Karpas-422 (cell line): ENCODE results near the gene LSP1. TPM values are rescaled to one million over a fixed set of nuclear protein-coding genes. Genes with fewer than 3 reads are reported as not detected.

ENCODE experiments used
- DNase-seq: peaks from one replicate; pipeline ENCODE4 v3.0.0-alpha.2; 2015
- H2AFZ ChIP-seq: fragments of 200-600 bp; sonication (generic); 2 replicates; pipeline ENCODE4 v1.6.1; 2014; ENCODE audit warnings: antibody characterized with exemption, low read length, mixed read lengths
- H3K27ac ChIP-seq: fragments of 200-600 bp; sonication (generic); 2 replicates; pipeline ENCODE4 v1.5.1; 2014; ENCODE audit warnings: mild to moderate bottlenecking, low read length, moderate library complexity
- H3K27me3 ChIP-seq: fragments of 200-600 bp; sonication (generic); 2 replicates; pipeline ENCODE4 v1.6.1; 2014; ENCODE audit warnings: low read length, mixed read lengths
- H3K36me3 ChIP-seq: fragments of 200-600 bp; sonication (generic); 2 replicates; pipeline ENCODE4 v1.6.1; 2014; ENCODE audit warnings: low read length, mixed read lengths; ENCODE audit not compliant: insufficient read depth
- H3K4me1 ChIP-seq: fragments of 200-600 bp; sonication (generic); 2 replicates; pipeline ENCODE4 v1.6.1; 2014; ENCODE audit warnings: mild to moderate bottlenecking, low read length, mixed read lengths
- H3K4me2 ChIP-seq: fragments of 200-600 bp; sonication (generic); 2 replicates; pipeline ENCODE4 v1.6.1; 2014; ENCODE audit warnings: low read length, low read depth, mild to moderate bottlenecking; ENCODE audit not compliant: poor library complexity, severe bottlenecking
- H3K4me3 ChIP-seq: fragments of 200-600 bp; sonication (generic); 2 replicates; pipeline ENCODE4 v1.5.1; 2014; ENCODE audit warnings: mild to moderate bottlenecking, antibody characterized with exemption, low read length, mixed read lengths
- H3K79me2 ChIP-seq: fragments of 200-600 bp; sonication (generic); 2 replicates; pipeline ENCODE4 v1.6.1; 2014; ENCODE audit warnings: mild to moderate bottlenecking, low read length, mixed read lengths
- H3K9ac ChIP-seq: fragments of 200-600 bp; sonication (generic); 2 replicates; pipeline ENCODE4 v1.6.0; 2014; ENCODE audit warnings: low read length
- H3K9me2 ChIP-seq: fragments of 200-600 bp; sonication (generic), shearing (Covaris generic); replicated peaks from 2 replicates; pipeline ENCODE4 v1.6.0; 2014; ENCODE audit warnings: mild to moderate bottlenecking, low read length, moderate library complexity; ENCODE audit not compliant: insufficient read depth
- H3K9me3 ChIP-seq: fragments of 300-700, 200-600 bp; sonication (generic); 2 replicates; pipeline ENCODE4 v1.6.1; 2014; ENCODE audit warnings: low read length, mixed read lengths
- H4K20me1 ChIP-seq: fragments of 200-600 bp; sonication (generic); 2 replicates; pipeline ENCODE4 v1.6.1; 2014; ENCODE audit warnings: mild to moderate bottlenecking, antibody characterized with exemption, low read length, low read depth; ENCODE audit not compliant: insufficient read depth
- total RNA-seq: library from RNA; depleted of rRNA; stranded (reverse); fragments of >200 nt; shearing (Covaris generic); gene quantifications from 2 replicates; pipeline ENCODE4 v1.2.3, GENCODE V29; 2014; ENCODE audit warnings: low replicate concordance

LSP1 gene
- total RNA-seq, 1 experiment from 2014 or later, result 46.9 TPM

- no peaks in the 10 kb centered on the region for H3K79me2 ChIP-seq
- H3K4me2 ChIP-seq, result no peak overlapping the region
- no peak for DNase-seq
Observed at GRCh38 chr11:1859004-1859403, 6.1 kb downstream of the LSP1 start.

GRCh38 chr11:1860108-1860507, 7.2 kb downstream of the LSP1 start:
- Histone ChIP-seq H3K27ac (no peak overlapping the region), H3K9me2 (no peaks in the 10 kb centered on the region; the same call in 1 of the 2 replicates), H3K79me2 (no peaks in the 10 kb centered on the region), H3K4me2 (no peak overlapping the region), H3K4me3 (no peak overlapping the region), H3K9ac (no peak overlapping the region), H3K9me3 (no peaks in the 10 kb centered on the region), H3K4me1 (peaks cover 7% of the 10 kb centered on the region), H4K20me1 (peaks cover 50% of the 10 kb centered on the region), H3K36me3 (no peaks in the 10 kb centered on the region), H2AFZ (no peak overlapping the region), H3K27me3 (no peaks in the 10 kb centered on the region)
- DNase-seq, result no peak

More at GRCh38 chr11:1859004-1859403, 6.1 kb downstream of the LSP1 start:
- H3K9me3 ChIP-seq, result no peaks in the 10 kb centered on the region
- no peak overlapping the region for H3K9ac ChIP-seq
- peaks cover 18% of the 10 kb centered on the region for H3K4me1 ChIP-seq
- H3K27me3 ChIP-seq, result no peaks in the 10 kb centered on the region
- no peak overlapping the region for H3K27ac ChIP-seq
- H3K4me3 ChIP-seq, result no peak overlapping the region
- H3K36me3 ChIP-seq, result no peaks in the 10 kb centered on the region
- no peaks in the 10 kb centered on the region; the same call in 1 of the 2 replicates for H3K9me2 ChIP-seq
- H4K20me1 ChIP-seq, result peaks cover 60% of the 10 kb centered on the region
- H2AFZ ChIP-seq, result no peak overlapping the region

- Histone ChIP-seq H3K79me2 (no peaks in the 10 kb centered on the region), H3K4me3 (no peak overlapping the region), H3K4me2 (no peak overlapping the region), H3K9me3 (no peaks in the 10 kb centered on the region), H3K9ac (no peak overlapping the region), H3K27me3 (no peaks in the 10 kb centered on the region), H4K20me1 (peaks cover 42% of the 10 kb centered on the region), H3K36me3 (no peaks in the 10 kb centered on the region), H3K4me1 (no peaks in the 10 kb centered on the region), H3K9me2 (no peaks in the 10 kb centered on the region; the same call in 1 of the 2 replicates), H3K27ac (no peak overlapping the region), H2AFZ (no peak overlapping the region)
- no peak for DNase-seq
Observed at GRCh38 chr11:1861435-1862411, 8.8 kb downstream of the LSP1 start.

- H3K36me3 ChIP-seq, result no peaks in the 10 kb centered on the region
- H3K27ac ChIP-seq, result no peak overlapping the region
- H3K79me2 ChIP-seq, result no peaks in the 10 kb centered on the region
- no peak overlapping the region for H2AFZ ChIP-seq
- H4K20me1 ChIP-seq, result peaks cover 39% of the 10 kb centered on the region
- H3K4me1 ChIP-seq, result no peaks in the 10 kb centered on the region
- DNase-seq, result no peak
- H3K4me3 ChIP-seq, result no peak overlapping the region
- H3K9me2 ChIP-seq, result no peaks in the 10 kb centered on the region; the same call in 1 of the 2 replicates
- H3K4me2 ChIP-seq, result no peak overlapping the region
- H3K9me3 ChIP-seq, result no peaks in the 10 kb centered on the region
- H3K27me3 ChIP-seq, result no peaks in the 10 kb centered on the region
- no peak overlapping the region for H3K9ac ChIP-seq
Observed at GRCh38 chr11:1862588-1863351, 9.9 kb downstream of the LSP1 start.

- no peaks in the 10 kb centered on the region for H3K36me3 ChIP-seq
- no peak overlapping the region for H3K4me2 ChIP-seq
- no peaks in the 10 kb centered on the region for H3K27me3 ChIP-seq
- no peaks in the 10 kb centered on the region; the same call in 1 of the 2 replicates for H3K9me2 ChIP-seq
- no peak overlapping the region for H3K27ac ChIP-seq
- no peaks in the 10 kb centered on the region for H3K9me3 ChIP-seq
- H4K20me1 ChIP-seq, result peaks cover 39% of the 10 kb centered on the region; the same call in 1 of the 2 replicates
- no peaks in the 10 kb centered on the region for H3K79me2 ChIP-seq
- H3K9ac ChIP-seq, result no peak overlapping the region
- no peak overlapping the region for H2AFZ ChIP-seq
- peaks cover 7% of the 10 kb centered on the region for H3K4me1 ChIP-seq
- no peak for DNase-seq
- no peak overlapping the region for H3K4me3 ChIP-seq
Observed at GRCh38 chr11:1863352-1864216, 10.7 kb downstream of the LSP1 start.

- no peak overlapping the region for H3K27ac ChIP-seq
- H3K4me2 ChIP-seq, result no peak overlapping the region
- DNase-seq, result no peak
- no peaks in the 10 kb centered on the region for H3K9me3 ChIP-seq
- H2AFZ ChIP-seq, result no peak overlapping the region
- H3K27me3 ChIP-seq, result no peaks in the 10 kb centered on the region
- peaks cover 40% of the 10 kb centered on the region; the same call in 1 of the 2 replicates for H4K20me1 ChIP-seq
- no peaks in the 10 kb centered on the region for H3K36me3 ChIP-seq
- no peaks in the 10 kb centered on the region for H3K79me2 ChIP-seq
- H3K4me3 ChIP-seq, result no peak overlapping the region
- H3K9me2 ChIP-seq, result no peaks in the 10 kb centered on the region; the same call in 1 of the 2 replicates
- no peak overlapping the region for H3K9ac ChIP-seq
- peaks cover 13% of the 10 kb centered on the region for H3K4me1 ChIP-seq
Observed at GRCh38 chr11:1864231-1864630, 11.3 kb downstream of the LSP1 start.

GRCh38 chr11:1864831-1865665, 12.2 kb downstream of the LSP1 start:
- no peak for DNase-seq
- H3K79me2 ChIP-seq, result no peaks in the 10 kb centered on the region
- H3K27me3 ChIP-seq, result no peaks in the 10 kb centered on the region
- peaks cover 46% of the 10 kb centered on the region; the same call in 1 of the 2 replicates for H4K20me1 ChIP-seq
- no peak overlapping the region for H3K4me3 ChIP-seq
- no peak overlapping the region for H3K4me2 ChIP-seq
- H3K9ac ChIP-seq, result no peak overlapping the region
- H3K9me2 ChIP-seq, result no peaks in the 10 kb centered on the region; the same call in 1 of the 2 replicates
- no peak overlapping the region for H3K27ac ChIP-seq
- H3K36me3 ChIP-seq, result no peaks in the 10 kb centered on the region
- no peak overlapping the region for H2AFZ ChIP-seq
- no peaks in the 10 kb centered on the region for H3K9me3 ChIP-seq
- H3K4me1 ChIP-seq, result peaks cover 13% of the 10 kb centered on the region
